ENCODE data around the gene FAM117A.
"Not testable (repeated sequence)": the region's sequence is repeated elsewhere in the genome, so short reads cannot be mapped to it uniquely, and the experiment has no call there.

The FAM117A gene

GRCh38 chr17:49764559-49765180, 739 bp upstream of the FAM117A start:
- DNase-seq (ENCODE audit: low read depth in 2 of 2) = no peak

GRCh38 chr17:49762151-49762941, 1.6 kb downstream of the FAM117A start:
- no peak for DNase-seq (ENCODE audit: low read depth in 2 of 2)

- no peak for DNase-seq (ENCODE audit: low read depth in 2 of 2)
Observed at GRCh38 chr17:49760932-49761558, 2.9 kb downstream of the FAM117A start.

GRCh38 chr17:49760296-49760695, 3.6 kb downstream of the FAM117A start:
- no peak for DNase-seq (ENCODE audit: low read depth in 2 of 2)

GRCh38 chr17:49759203-49759602, 4.7 kb downstream of the FAM117A start:
- DNase-seq (ENCODE audit: low read depth in 2 of 2) = no peak

- not testable (repeated sequence) for DNase-seq (ENCODE audit: low read depth in 2 of 2)
Observed at GRCh38 chr17:49758464-49759010, 5.4 kb downstream of the FAM117A start.

GRCh38 chr17:49757151-49757777, 6.7 kb downstream of the FAM117A start:
- DNase-seq (ENCODE audit: low read depth in 2 of 2) = no peak

GRCh38 chr17:49756323-49757150, 7.4 kb downstream of the FAM117A start:
- no peak for DNase-seq (ENCODE audit: low read depth in 2 of 2)

- DNase-seq (ENCODE audit: low read depth in 2 of 2) = no peak
Observed at GRCh38 chr17:49755663-49756283, 8.2 kb downstream of the FAM117A start.

- DNase-seq (ENCODE audit: low read depth in 2 of 2) = no peak
Observed at GRCh38 chr17:49753959-49754391, 10.0 kb downstream of the FAM117A start.

- DNase-seq (ENCODE audit: low read depth in 2 of 2) = no peak
Observed at GRCh38 chr17:49752508-49752907, 11.4 kb downstream of the FAM117A start.

GRCh38 chr17:49749730-49750129, 14.2 kb downstream of the FAM117A start:
- no peak for DNase-seq (ENCODE audit: low read depth in 2 of 2)

- peak; percentile 15 for DNase-seq (ENCODE audit: low read depth in 2 of 2)
Observed at GRCh38 chr17:49748791-49749190, 15.1 kb downstream of the FAM117A start.

GRCh38 chr17:49748223-49748622, 15.7 kb downstream of the FAM117A start:
- DNase-seq (ENCODE audit: low read depth in 2 of 2) = no peak

GRCh38 chr17:49747632-49748031, 16.3 kb downstream of the FAM117A start:
- no peak for DNase-seq (ENCODE audit: low read depth in 2 of 2)

GRCh38 chr17:49746791-49747490, 17.0 kb downstream of the FAM117A start:
- DNase-seq (ENCODE audit: low read depth in 2 of 2) = no peak

GRCh38 chr17:49745175-49746139, 18.5 kb downstream of the FAM117A start:
- no peak for DNase-seq (ENCODE audit: low read depth in 2 of 2)

- no peak for DNase-seq (ENCODE audit: low read depth in 2 of 2)
Observed at GRCh38 chr17:49742166-49742638, 21.7 kb downstream of the FAM117A start.

- no peak for DNase-seq (ENCODE audit: low read depth in 2 of 2)
Observed at GRCh38 chr17:49741692-49742076, 22.2 kb downstream of the FAM117A start.

All from stimulated activated CD4-positive, alpha-beta T cell treated with anti-CD3 and anti-CD28 coated beads, Interleukin-1b, Interleukin-23, amount 100 ng/mL, for 4 hours (primary cell).